ENCODE measurements around the gene PPP2R2D. TPM values are rescaled to one million over a fixed set of nuclear protein-coding genes. Genes with fewer than 3 reads are reported as not detected.

Gene PPP2R2D
- total RNA-seq, 1 experiment from 2014 or later, result 35.1 TPM

GRCh38 chr10:131981429-131982184, 80.8 kb downstream of the PPP2R2D start, which contains the start of gene BNIP3:
Gene BNIP3 (minus strand): TSS chr10:131981923. CDS start chr10:131981806, 117 bp downstream.
- H3T11ph ChIP-seq (ENCODE audit: low read length), result no peak within 1 kb of the TSS
- no CpG with 5 or more reads among the region's 100 CpGs for WGBS (ENCODE audit: extremely low coverage, insufficient read length, low lambda C conversion rate)
- H3K9ac ChIP-seq (ENCODE audit: extremely low read depth, insufficient read length, low read length), result peak within 1 kb of the TSS; percentile 6
- no peak within 1 kb of the TSS for H2BK120ac ChIP-seq (ENCODE audit: low read depth, low read length, poor library complexity, severe bottlenecking)
- H4K8ac ChIP-seq (replicated peaks; ENCODE audit: insufficient read length, low read depth, low read length), result no peak within 1 kb of the TSS
- H3K27me3 ChIP-seq (ENCODE audit: insufficient read depth, low read length), result peaks cover 9% of the 10 kb centered on the region; the same call in 1 of the 2 replicates
- H3K23ac ChIP-seq (ENCODE audit: insufficient read length, low read depth, low read length), result no peak within 1 kb of the TSS
- TF ChIP-seq CTCF (conservative IDR thresholded peaks at IDR 0.05), result peak; percentile 22; the same call in 1 of the 3 replicates
- H3K9me3 ChIP-seq (ENCODE audit: control insufficient read depth, low read depth, low read length), result no peaks in the 10 kb centered on the region
- H3K36me3 Mint-ChIP-seq (ENCODE audit: insufficient read depth in 1 of 3, low read depth in 3 of 3), result peaks cover 11 to 47% (median 12%) of the 10 kb centered on the region in 3 experiments
- peak within 1 kb of the TSS; percentile 79 for H3K4me2 ChIP-seq (ENCODE audit: insufficient read depth, insufficient read length, low read length)
- H3K4me1 Mint-ChIP-seq, result peaks cover 28 to 38% of the 10 kb centered on the region in 2 experiments
- H3K4me1 ChIP-seq (ENCODE audit: insufficient read depth, low read length), result peaks cover 13% of the 10 kb centered on the region
- H3K27ac ChIP-seq (ENCODE audit: insufficient read length, low read depth, low read length), result no peak within 1 kb of the TSS
- no peak within 1 kb of the TSS; the same call in 1 of the 2 replicates for H3K14ac ChIP-seq (ENCODE audit: insufficient read depth, low read length)
- no peaks in the 10 kb centered on the region for H4K20me1 ChIP-seq (ENCODE audit: control insufficient read depth, insufficient read depth, insufficient read length)
- H2BK12ac ChIP-seq (ENCODE audit: insufficient read length, low read depth, low read length), result no peak within 1 kb of the TSS
- H2BK20ac ChIP-seq (ENCODE audit: low read depth, low read length, poor library complexity, severe bottlenecking), result no peak within 1 kb of the TSS
- H2AFZ ChIP-seq (ENCODE audit: low read length), result no peak within 1 kb of the TSS
- H3K79me2 ChIP-seq (ENCODE audit: insufficient read depth, low read length), result peaks cover 4% of the 10 kb centered on the region; the same call in 1 of the 2 replicates
- no peak within 1 kb of the TSS for H2BK15ac ChIP-seq (ENCODE audit: low read depth, low read length)
- H4K5ac ChIP-seq (ENCODE audit: insufficient read length, low read depth, low read length), result no peak within 1 kb of the TSS
- H3K56ac ChIP-seq (ENCODE audit: insufficient read length, low read depth, low read length), result no peak within 1 kb of the TSS
- peaks cover 11% of the 10 kb centered on the region for H3K23me2 ChIP-seq (ENCODE audit: insufficient read length, low read depth, low read length, poor library complexity, severe bottlenecking)
- no peaks in the 10 kb centered on the region for H3K79me1 ChIP-seq (ENCODE audit: insufficient read depth, low read depth, low read length, poor library complexity, severe bottlenecking)
- no peak within 1 kb of the TSS for H3K27ac Mint-ChIP-seq
- H2AK5ac ChIP-seq (ENCODE audit: insufficient read length, low read length), result no peak within 1 kb of the TSS
- peaks cover 16 to 28% of the 10 kb centered on the region in 2 experiments for H3K9me3 Mint-ChIP-seq
- no peak within 1 kb of the TSS for H3K18ac ChIP-seq (ENCODE audit: insufficient read length, low read depth, low read length)
- no peak within 1 kb of the TSS for H3K4ac ChIP-seq (ENCODE audit: low read depth, low read length)
- peak; percentile 96 for DNase-seq
- H2BK5ac ChIP-seq (ENCODE audit: insufficient read length, low read length), result no peak within 1 kb of the TSS
- no peak within 1 kb of the TSS for H4K91ac ChIP-seq (ENCODE audit: insufficient read length, low read depth, low read length)
- peak within 1 kb of the TSS; percentile 74 to 82 for H3K4me3 Mint-ChIP-seq
- H3K27me3 Mint-ChIP-seq (ENCODE audit: low read depth), result peaks cover 41% of the 10 kb centered on the region
